ENCODE results near the gene MRLN.

The MRLN gene

DNA sequence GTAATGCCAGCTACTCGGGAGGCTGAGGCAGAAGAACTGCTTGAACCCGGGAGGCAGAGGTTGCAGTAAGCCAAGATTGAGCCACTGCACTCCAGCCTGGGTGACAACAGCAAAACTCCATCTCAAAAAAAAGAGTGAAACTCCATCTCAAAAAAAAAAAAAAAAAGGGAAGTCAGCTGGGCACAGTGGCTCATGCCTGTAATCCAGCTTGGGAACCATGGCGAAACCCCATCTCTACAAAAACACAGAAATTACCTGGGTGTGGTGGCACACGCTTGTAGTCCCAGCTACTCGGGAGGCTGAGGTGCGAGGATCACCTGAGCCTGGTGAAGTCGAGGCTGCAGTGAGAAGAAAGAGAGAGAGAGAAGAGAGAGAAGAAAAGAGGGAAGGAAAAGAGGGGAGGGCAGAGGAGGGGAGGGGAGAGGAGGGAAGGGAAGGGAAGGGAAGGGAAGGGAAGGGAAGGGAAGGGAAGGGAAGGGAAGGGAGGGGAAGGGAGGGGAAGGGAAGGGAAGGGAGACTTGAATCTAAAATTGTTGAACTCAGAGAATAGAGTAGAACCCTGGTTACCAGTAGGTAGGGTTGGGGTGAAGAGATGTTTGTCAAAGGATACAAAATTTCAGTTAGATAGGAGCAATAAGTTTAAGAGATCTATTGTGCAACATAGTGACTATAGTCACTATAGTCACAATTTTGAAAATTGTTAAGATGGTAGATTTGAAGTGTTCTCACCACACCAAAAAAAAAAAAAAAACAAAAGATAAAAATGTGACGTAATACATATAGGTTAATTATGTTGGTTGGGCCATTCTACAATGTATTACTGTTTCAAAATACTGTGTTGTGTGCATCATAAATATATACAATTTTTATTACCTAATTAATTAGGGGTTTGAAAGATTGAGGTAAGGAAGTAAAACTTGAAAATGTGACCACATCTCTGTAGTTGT is 46.1 kb downstream of the MRLN start:
- no peak for DNase-seq (ENCODE audit: low read depth in 2 of 2)

DNA sequence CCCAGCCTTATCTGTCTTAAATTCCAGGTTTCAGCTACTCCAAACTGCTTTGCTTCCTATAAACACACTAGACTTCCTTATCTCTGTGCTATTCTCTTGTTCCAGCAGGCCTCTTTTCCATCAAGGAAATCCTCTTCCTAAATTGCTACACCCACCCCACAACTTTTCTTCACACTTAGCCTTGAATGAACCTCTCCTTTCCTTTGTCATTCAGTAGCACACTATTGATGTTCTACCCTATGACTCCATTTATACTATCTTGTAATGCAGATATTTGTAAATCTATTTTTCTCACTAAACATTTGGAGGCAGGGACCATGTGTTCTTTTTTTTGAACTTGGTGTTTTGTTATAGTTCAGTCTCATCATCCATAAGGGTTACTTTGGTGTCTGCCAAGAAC is 47.3 kb downstream of the MRLN start:
- no peak for DNase-seq (ENCODE audit: low read depth in 2 of 2)

DNA sequence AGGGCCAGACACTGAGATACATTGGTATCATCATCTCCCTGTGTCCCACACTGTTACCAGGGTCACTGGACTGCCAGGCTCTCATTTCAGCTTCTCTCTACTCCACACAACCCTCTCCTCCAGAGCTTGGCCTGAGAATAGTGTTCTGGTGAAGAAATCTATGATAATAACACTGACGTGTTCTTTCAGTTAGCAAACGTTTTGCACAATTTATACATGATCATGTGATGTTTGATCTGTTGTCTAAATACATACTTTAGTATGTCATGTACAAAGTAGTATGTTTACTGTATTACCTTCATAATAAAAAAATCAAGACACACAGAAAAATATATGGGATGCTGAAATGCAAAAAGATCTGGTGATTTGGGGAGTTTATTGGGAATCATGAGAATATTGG is 48.6 kb downstream of the MRLN start:
- DNase-seq (ENCODE audit: low read depth in 2 of 2) = no peak

DNA sequence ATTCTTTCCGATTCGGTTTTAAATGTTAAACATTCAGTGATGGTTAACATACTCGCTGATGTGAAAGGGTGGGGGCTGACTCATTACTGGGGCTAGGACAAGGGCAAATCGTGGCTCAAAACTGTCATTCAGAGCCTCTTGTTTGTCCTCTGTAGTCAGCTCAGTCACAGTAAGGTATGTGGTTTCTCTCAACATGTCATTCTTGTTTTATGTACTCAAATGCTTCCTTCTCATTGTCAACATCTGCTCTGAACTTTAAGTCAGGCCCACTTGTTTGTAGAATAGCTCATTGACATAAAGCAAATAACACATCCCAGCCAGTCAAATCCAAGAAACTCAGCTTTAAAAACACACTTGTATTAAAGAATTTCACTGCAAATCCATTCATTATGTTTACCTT is 50.9 kb downstream of the MRLN start:
- no peak for DNase-seq (ENCODE audit: low read depth in 2 of 2)

DNA sequence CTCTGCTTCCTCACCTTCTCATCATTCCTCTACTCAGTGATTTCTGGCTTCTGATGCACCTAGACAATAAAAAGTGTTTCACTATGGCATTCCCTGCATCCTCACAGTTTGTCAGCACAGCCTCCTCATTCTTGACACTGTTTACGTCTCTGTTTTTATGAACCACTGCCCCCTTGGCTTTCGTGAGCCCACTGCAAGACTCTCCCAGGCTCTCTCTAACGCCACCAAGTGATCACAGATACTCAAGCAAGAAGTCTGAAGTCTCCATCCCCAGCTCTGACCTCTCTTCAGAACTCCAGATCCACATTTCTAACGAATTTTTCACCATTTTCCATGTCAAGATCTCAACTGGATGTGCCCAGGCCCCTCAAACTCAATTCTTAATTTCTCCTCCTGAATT is 52.5 kb downstream of the MRLN start:
- no peak for DNase-seq (ENCODE audit: low read depth in 2 of 2)

DNA sequence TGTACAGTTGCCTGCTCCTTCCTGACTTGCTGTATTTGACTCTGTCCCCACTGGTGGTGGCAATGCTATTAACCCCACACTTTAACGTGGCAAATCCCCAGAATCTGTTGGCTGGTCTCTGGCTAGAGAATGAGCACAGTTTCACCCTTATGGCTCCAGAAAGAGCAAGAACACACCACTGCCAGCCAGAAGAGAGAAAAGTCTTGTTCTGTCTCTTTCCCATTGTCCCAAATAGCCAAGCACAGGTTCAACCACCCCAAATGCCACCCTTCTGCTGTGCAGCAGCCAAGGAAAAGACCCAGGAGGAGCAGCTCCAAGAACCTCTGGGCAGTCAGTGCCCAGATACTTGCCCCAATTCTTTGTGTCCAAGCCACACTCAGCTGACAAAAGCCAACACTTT is 54.9 kb downstream of the MRLN start:
- no peak for DNase-seq (ENCODE audit: low read depth in 2 of 2)

DNA sequence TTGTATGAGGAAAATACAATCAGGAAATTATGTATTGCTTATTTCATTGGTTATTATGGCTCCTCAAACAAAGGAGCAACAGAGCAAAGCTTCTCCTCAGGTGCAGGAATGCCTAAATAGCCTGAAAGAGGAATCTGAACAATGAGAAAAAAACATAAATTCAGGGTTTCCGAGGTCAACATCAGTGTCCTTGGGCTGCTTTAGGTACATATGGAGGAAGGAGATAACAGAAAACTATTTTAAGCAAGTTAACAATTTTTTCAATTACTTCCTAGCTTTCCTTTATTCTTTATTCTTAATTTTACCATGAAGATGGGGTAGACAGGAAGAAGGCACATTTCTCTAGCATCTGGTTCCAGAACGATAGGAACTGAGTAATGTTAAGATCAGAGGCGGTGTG is 57.6 kb downstream of the MRLN start:
- DNase-seq (ENCODE audit: low read depth in 2 of 2) = no peak

DNA sequence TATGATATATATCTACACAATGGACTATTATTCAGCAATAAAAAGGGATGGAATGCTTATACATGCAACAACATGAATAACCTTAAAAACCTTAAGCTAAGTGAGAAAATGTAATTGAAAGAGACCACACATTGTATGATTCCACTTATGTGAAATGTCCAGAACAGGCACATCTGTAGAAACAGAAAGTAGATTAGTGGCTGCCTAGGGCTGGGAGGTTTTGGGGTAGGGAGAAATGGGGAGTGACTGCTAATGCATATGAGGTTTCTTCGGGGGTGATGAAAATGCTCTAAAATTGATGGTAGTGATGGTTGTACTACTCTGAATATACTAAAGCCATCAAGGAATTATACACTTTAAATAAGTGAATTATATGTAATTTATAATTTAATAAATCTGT is 58.3 kb downstream of the MRLN start:
- DNase-seq (ENCODE audit: low read depth in 2 of 2) = no peak

DNA sequence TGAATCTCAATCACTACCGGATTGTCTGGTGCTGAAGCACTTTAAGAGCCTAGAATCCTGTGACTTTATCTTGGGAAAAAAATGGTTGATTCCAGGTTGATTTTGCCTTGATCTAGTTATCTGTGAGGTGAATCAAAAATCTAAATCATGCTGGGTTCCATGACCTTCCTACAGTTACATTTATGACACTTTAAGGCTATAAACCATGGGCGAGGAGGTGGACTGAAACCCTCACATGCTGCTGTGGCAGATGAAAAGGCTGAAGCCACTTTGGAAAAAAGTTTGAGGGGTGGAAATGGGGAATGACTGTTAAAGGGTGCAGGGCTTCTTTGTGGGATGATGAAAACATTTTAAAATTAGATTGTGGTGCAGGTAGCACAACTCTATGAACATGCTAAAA is 61.1 kb downstream of the MRLN start:
- DNase-seq (ENCODE audit: low read depth in 2 of 2) = no peak

DNA sequence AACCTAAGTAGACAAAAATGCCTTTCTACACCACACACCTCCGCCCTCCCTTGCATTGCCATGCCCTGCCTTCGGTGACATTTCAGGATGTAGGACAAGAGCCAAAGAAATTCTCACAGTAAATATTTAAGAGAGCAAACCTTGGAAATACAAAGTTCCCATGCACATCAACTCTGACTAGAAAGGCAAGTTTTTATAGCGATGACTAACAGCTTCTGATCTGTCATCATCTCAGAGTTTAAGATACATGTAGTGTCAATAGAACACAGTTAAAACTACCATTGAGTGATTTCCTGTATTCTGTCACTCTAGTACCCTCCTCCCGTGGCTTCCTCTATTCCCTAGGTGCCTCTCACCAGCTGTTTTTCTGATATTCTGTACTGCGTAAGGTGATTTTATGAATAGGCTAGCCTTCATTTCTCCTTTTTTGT is 64.3 kb downstream of the MRLN start:
- no peak for DNase-seq (ENCODE audit: low read depth in 2 of 2)

DNA sequence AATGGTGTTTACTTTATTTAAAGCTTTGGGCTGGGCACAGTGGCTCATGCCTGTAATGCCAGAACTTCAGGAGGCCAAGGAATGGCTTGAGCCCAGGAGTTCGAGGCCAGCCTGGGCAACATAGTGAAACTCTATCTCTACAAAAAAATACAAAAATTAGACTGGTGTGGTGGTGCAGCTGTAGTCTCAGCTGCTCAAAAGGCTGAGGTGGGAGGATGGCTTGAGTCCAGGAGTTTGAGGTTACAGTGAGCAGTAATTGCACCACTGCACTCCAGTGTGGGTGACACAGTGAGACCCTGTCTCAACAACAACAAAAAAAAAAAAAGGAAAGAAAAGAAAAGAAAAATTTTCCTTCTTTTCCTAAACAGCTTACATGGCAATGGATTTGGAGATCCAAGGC is 65.6 kb downstream of the MRLN start:
- DNase-seq (ENCODE audit: low read depth in 2 of 2) = no peak
